Esophagus muscularis mucosa (tissue), 3 donors: ENCODE results near the gene ZNF554.

Source experiments
- CTCF ChIP-seq, 3 experiments: fragments of 200-600 bp in 2 of 3; fragments of 450-650 bp in 1 of 3; sonication (generic) in 2 of 3; IDR thresholded peaks; one replicate each; pipeline ENCODE4 v1.5.1; 2017 to 2019; ENCODE audit warnings: antibody characterized with exemption in 3 of 3, mild to moderate bottlenecking in 2 of 3, moderate library complexity in 1 of 3
- POLR2A ChIP-seq: fragments of 450-650 bp; IDR thresholded peaks from one replicate; pipeline ENCODE4 v1.6.1; 2017; ENCODE audit warnings: antibody characterized with exemption, moderate library complexity, mild to moderate bottlenecking, low read depth
- POLR2AphosphoS5 ChIP-seq, 2 donors: sonication (generic); formaldehyde crosslinking; IDR thresholded peaks; one replicate each; pipeline ENCODE4 v1.6.1; 2017; ENCODE audit warnings: antibody characterized with exemption in 2 of 2

- TF ChIP-seq POLR2AphosphoS5 (IDR thresholded peaks at IDR 0.05), result no peak
- TF ChIP-seq CTCF (IDR thresholded peaks at IDR 0.05), result no peak
- TF ChIP-seq POLR2A, result no peak
These were observed 39.4 kb upstream of the ZNF554 start for GRCh38 chr19:2780284-2780683.
